H1 (cell line): ENCODE results near the gene SEMA5B. TPM values are rescaled to one million over a fixed set of nuclear protein-coding genes. Genes with fewer than 3 reads are reported as not detected.

ENCODE experiments used
- CTCF ChIA-PET: fragments of 300-600 bp; sonication (Branson Sonifier 250); formaldehyde crosslinking; loops from one replicate; lab custom pipeline; 2021; ENCODE audit not compliant: partially characterized antibody; lab: Charles Lee
- POLR2A ChIA-PET: fragments of 300-600 bp; sonication (Branson Sonifier 250); formaldehyde crosslinking; loops from one replicate; lab custom pipeline; 2021; ENCODE audit warnings: inconsistent platforms; ENCODE audit not compliant: partially characterized antibody; lab: Charles Lee
- DNase-seq, 2 experiments: peaks; one replicate each; pipeline versions ENCODE4 v3.0.0 to v3.0.0-alpha.2; 2010 to 2022; ENCODE audit warnings: low spot score in 2 of 2, low read depth in 1 of 2, mixed read lengths in 1 of 2
- FAIRE-seq: peaks from 2 replicates; lab custom pipeline; 2011; peaks lifted over from hg19 to GRCh38; lab: Jason Lieb, UNC
- H2AFZ ChIP-seq: 2 replicates; pipeline ENCODE4 v1.8.1; 2012; ENCODE audit warnings: low read length, inconsistent platforms
- H2AK5ac ChIP-seq: 2 replicates; pipeline ENCODE4 v1.6.1; 2013; ENCODE audit warnings: low read depth, low read length
- H2BK120ac ChIP-seq: replicated peaks from 2 replicates; pipeline ENCODE3; 2013; ENCODE audit warnings: low read depth, low read length, inconsistent platforms
- H2BK12ac ChIP-seq: 2 replicates; pipeline ENCODE4 v1.6.1; 2013; ENCODE audit warnings: low read depth, low read length
- H2BK15ac ChIP-seq: 2 replicates; pipeline ENCODE4 v1.6.1; 2013; ENCODE audit warnings: low read length
- H2BK20ac ChIP-seq: 2 replicates; pipeline ENCODE4 v1.6.1; 2013; ENCODE audit warnings: low read length
- H2BK5ac ChIP-seq: 2 replicates; pipeline ENCODE4 v1.6.1; 2013; ENCODE audit warnings: low read depth, low read length
- H3K14ac ChIP-seq: 2 replicates; pipeline ENCODE4 v1.6.1; 2013; ENCODE audit warnings: inconsistent platforms; ENCODE audit not compliant: insufficient read length
- H3K18ac ChIP-seq: 2 replicates; pipeline ENCODE4 v1.6.1; 2013; ENCODE audit warnings: low read length; ENCODE audit errors: extremely low read depth
- H3K23ac ChIP-seq: 2 replicates; pipeline ENCODE4 v1.6.1; 2013; ENCODE audit warnings: inconsistent platforms; ENCODE audit not compliant: insufficient read length
- H3K23me2 ChIP-seq: 2 replicates; pipeline ENCODE4 v1.6.1; 2013; ENCODE audit warnings: low read depth, low read length
- H3K27ac ChIP-seq: 2 replicates; pipeline ENCODE4 v1.6.1; 2011; ENCODE audit warnings: low read depth, low read length, inconsistent platforms
- H3K27me3 ChIP-seq, 4 experiments: replicated peaks in 1 of 4; 1 replicate in 1 of 4; 2 replicates in 3 of 4; pipeline versions ENCODE4 v1.6.1 to v1.8.1; 2011 to 2013; ENCODE audit warnings: low read length in 3 of 4, mild to moderate bottlenecking in 3 of 4, inconsistent platforms in 2 of 4, mixed read lengths in 2 of 4, moderate library complexity in 1 of 4; ENCODE audit not compliant: control insufficient read depth in 3 of 4, insufficient read depth in 3 of 4; ENCODE audit errors: extremely low read depth in 1 of 4
- H3K36me3 ChIP-seq, 4 experiments: 2 replicates each; pipeline versions ENCODE4 v1.6.1 to v1.8.1; 2011 to 2013; ENCODE audit warnings: mild to moderate bottlenecking in 4 of 4, low read length in 3 of 4, moderate library complexity in 2 of 4, control low read depth in 1 of 4, inconsistent platforms in 1 of 4; ENCODE audit not compliant: insufficient read depth in 4 of 4, control insufficient read depth in 2 of 4
- H3K4ac ChIP-seq: replicated peaks from 2 replicates; pipeline ENCODE3; 2013; ENCODE audit warnings: low read length, low read depth, mixed read lengths, inconsistent platforms; ENCODE audit not compliant: insufficient read length
- H3K4me1 ChIP-seq, 4 experiments: replicated peaks in 1 of 4; 1 replicate in 1 of 4; 2 replicates in 3 of 4; pipeline versions ENCODE4 v1.6.1 to v1.8.1; 2011 to 2013; ENCODE audit warnings: low read length in 3 of 4, inconsistent platforms in 2 of 4, mixed read lengths in 1 of 4; ENCODE audit not compliant: insufficient read depth in 4 of 4, control insufficient read depth in 3 of 4
- H3K4me2 ChIP-seq, 2 experiments: 2 replicates each; pipeline versions ENCODE4 v1.6.1 to v1.8.1; 2011 to 2013; ENCODE audit warnings: low read depth in 2 of 2, low read length in 2 of 2, control low read depth in 1 of 2, inconsistent platforms in 1 of 2, mild to moderate bottlenecking in 1 of 2; ENCODE audit not compliant: insufficient read depth in 1 of 2
- H3K4me3 ChIP-seq, 4 experiments: fragments of 200-600, 300-600 bp in 1 of 4; sonication (generic), shearing (Covaris generic), sonication (Bioruptor Twin) in 1 of 4; 2 replicates each; pipeline versions ENCODE4 v1.5.1 to v1.8.1; 2011 to 2016; ENCODE audit warnings: low read length in 4 of 4, low read depth in 3 of 4, control low read depth in 2 of 4, inconsistent platforms in 2 of 4, mild to moderate bottlenecking in 2 of 4, mixed read lengths in 1 of 4, moderate library complexity in 1 of 4; ENCODE audit not compliant: insufficient read depth in 2 of 4; ENCODE audit errors: extremely low read depth in 1 of 4
- H3K56ac ChIP-seq: replicated peaks from 2 replicates; pipeline ENCODE3; 2013; ENCODE audit warnings: low read depth, mild to moderate bottlenecking, mixed read lengths, low read length, inconsistent platforms; ENCODE audit not compliant: insufficient read length
- H3K79me1 ChIP-seq: 2 replicates; pipeline ENCODE4 v1.6.1; 2013; ENCODE audit warnings: low read depth, low read length, control low read depth
- H3K79me2 ChIP-seq, 2 experiments: 2 replicates each; pipeline versions ENCODE4 v1.6.1 to v1.8.1; 2012 to 2013; ENCODE audit warnings: low read length in 2 of 2, mild to moderate bottlenecking in 2 of 2, inconsistent platforms in 1 of 2; ENCODE audit not compliant: insufficient read depth in 2 of 2, control insufficient read depth in 1 of 2
- H3K9ac ChIP-seq, 4 experiments: replicated peaks in 1 of 4; 1 replicate in 1 of 4; 2 replicates in 3 of 4; pipeline versions ENCODE4 v1.6.1 to v1.8.1; 2011 to 2013; ENCODE audit warnings: low read depth in 3 of 4, low read length in 3 of 4, control low read depth in 2 of 4, mild to moderate bottlenecking in 2 of 4, moderate library complexity in 2 of 4, inconsistent platforms in 1 of 4; ENCODE audit errors: extremely low read depth in 1 of 4
- H3K9me3 ChIP-seq, 2 experiments: 2 replicates each; pipeline versions ENCODE4 v1.6.1 to v1.8.1; 2012 to 2013; ENCODE audit warnings: mild to moderate bottlenecking in 2 of 2, moderate library complexity in 2 of 2, control low read depth in 1 of 2, inconsistent platforms in 1 of 2, low read depth in 1 of 2, low read length in 1 of 2, mixed read lengths in 1 of 2; ENCODE audit not compliant: insufficient read depth in 2 of 2
- H4K20me1 ChIP-seq, 2 experiments: replicated peaks in 1 of 2; 2 replicates each; pipeline versions ENCODE3 to v1.8.1; 2011 to 2013; ENCODE audit warnings: inconsistent platforms in 2 of 2, low read length in 2 of 2, mild to moderate bottlenecking in 1 of 2; ENCODE audit not compliant: insufficient read depth in 2 of 2, control insufficient read depth in 1 of 2
- H4K5ac ChIP-seq: 2 replicates; pipeline ENCODE4 v1.6.1; 2013; ENCODE audit warnings: low read length, low read depth, mixed read lengths, inconsistent platforms; ENCODE audit not compliant: insufficient read length
- H4K8ac ChIP-seq: 2 replicates; pipeline ENCODE4 v1.8.0; 2013; ENCODE audit warnings: mild to moderate bottlenecking, moderate library complexity, low read length, inconsistent platforms; ENCODE audit not compliant: insufficient read depth; ENCODE audit errors: extremely low read depth
- H4K91ac ChIP-seq: replicated peaks from 2 replicates; pipeline ENCODE3; 2013; ENCODE audit warnings: low read length, mixed read lengths, inconsistent platforms; ENCODE audit not compliant: insufficient read length
- CHD1 ChIP-seq: IDR thresholded peaks from 2 replicates; pipeline ENCODE4 v1.6.1; 2012; ENCODE audit warnings: low read depth, low read length, improper control_type of control experiment
- CHD2 ChIP-seq: IDR thresholded peaks from 2 replicates; pipeline ENCODE4 v1.6.1; 2012; ENCODE audit warnings: low read length, improper control_type of control experiment
- CREB1 ChIP-seq: IDR thresholded peaks from 2 replicates; pipeline ENCODE4 v1.6.1; 2012; ENCODE audit warnings: inconsistent platforms
- EGR1 ChIP-seq: IDR thresholded peaks from 2 replicates; pipeline ENCODE4 v1.6.1; 2011; ENCODE audit warnings: low read depth, low read length, borderline replicate concordance
- EP300 ChIP-seq, 2 experiments: IDR thresholded peaks; 1 replicate in 1 of 2; 2 replicates in 1 of 2; pipeline ENCODE4 v1.6.1; 2011 to 2012; ENCODE audit warnings: low read depth in 2 of 2, low read length in 2 of 2, mild to moderate bottlenecking in 2 of 2, borderline replicate concordance in 1 of 2, inconsistent platforms in 1 of 2, moderate library complexity in 1 of 2
- FOSL1 ChIP-seq: IDR thresholded peaks from 2 replicates; pipeline ENCODE4 v1.6.1; 2011; ENCODE audit warnings: mild to moderate bottlenecking, low read depth, low read length, moderate library complexity; ENCODE audit not compliant: insufficient read depth
- GABPA ChIP-seq: IDR thresholded peaks from 2 replicates; pipeline ENCODE4 v1.6.1; 2011; ENCODE audit warnings: mild to moderate bottlenecking, low read length, moderate library complexity, borderline replicate concordance; ENCODE audit not compliant: insufficient read depth
- MAFK ChIP-seq: IDR thresholded peaks from 2 replicates; pipeline ENCODE4 v1.6.1; 2012; ENCODE audit warnings: low read depth, mild to moderate bottlenecking, improper control_type of control experiment, low read length
- NANOG ChIP-seq: IDR thresholded peaks from 2 replicates; pipeline ENCODE4 v1.6.1; 2011; ENCODE audit warnings: low read length, low read depth, mild to moderate bottlenecking, inconsistent platforms; ENCODE audit not compliant: insufficient read depth, poor library complexity, severe bottlenecking
- SIRT6 ChIP-seq: IDR thresholded peaks from one replicate; pipeline ENCODE4 v1.7.1; 2012; ENCODE audit warnings: low read length, inconsistent platforms
- SP1 ChIP-seq: IDR thresholded peaks from 2 replicates; pipeline ENCODE4 v1.6.1; 2011; ENCODE audit warnings: low read depth, low read length
- TBP ChIP-seq: IDR thresholded peaks from 2 replicates; pipeline ENCODE4 v1.6.1; 2011; ENCODE audit warnings: low read depth, low read length, improper control_type of control experiment
- WGBS, 2 experiments: shearing (Covaris generic) in 1 of 2; methylation state at CpG; one replicate each; pipeline versions ENCODE4 v1.1.6 to v1.1.7; 2013 to 2015; ENCODE audit warnings: low lambda C conversion rate in 2 of 2, mixed read lengths in 2 of 2, inconsistent platforms in 1 of 2, low coverage in 1 of 2, missing lambda C conversion rate in 1 of 2; ENCODE audit not compliant: insufficient replicate concordance in 2 of 2, insufficient coverage in 1 of 2, insufficient read length in 1 of 2; ENCODE audit errors: extremely low coverage in 1 of 2, missing lambda C conversion rate in 1 of 2; 5-methylcytosine and 5-hydroxymethylcytosine counted together
- polyA plus RNA-seq, 7 experiments: library from polyadenylated mRNA; depleted of rRNA in 3 of 7; stranded (reverse) in 5 of 7; unstranded in 2 of 7; fragments of >200 nt in 5 of 7; fragments of 200-250 nt in 2 of 7; gene quantifications; 1 replicate in 5 of 7; 2 replicates in 1 of 7; 4 replicates in 1 of 7; pipeline versions ENCODE4 v1.2.1 to v1.2.3, GENCODE V29; 2011 to 2013; ENCODE audit warnings: missing spikeins in 2 of 7, mixed read lengths in 2 of 7
- total RNA-seq: library from RNA; stranded (reverse); fragmentation: NEBNext Ultra II Directional; extraction: Animal tissue kit (Norgen Biotek cat#: 25700); gene quantifications from 2 replicates; pipeline ENCODE4 v1.2.1, GENCODE V29; 2021
- TF ChIP-seq, protein P1 (sequence below): IDR thresholded peaks from 2 replicates; pipeline ENCODE4 v1.6.1; 2012; ENCODE audit warnings: inconsistent platforms
- TF ChIP-seq, protein P2 (sequence below): IDR thresholded peaks from 2 replicates; pipeline ENCODE4 v1.6.1; 2012; ENCODE audit warnings: inconsistent platforms

The SEMA5B gene
- total and polyA plus RNA-seq, 2 of the 8 experiments (the other 6 are each of a cell fraction or from before 2014, with no cell fraction given), result 13.1 to 22.4 TPM

DNA sequence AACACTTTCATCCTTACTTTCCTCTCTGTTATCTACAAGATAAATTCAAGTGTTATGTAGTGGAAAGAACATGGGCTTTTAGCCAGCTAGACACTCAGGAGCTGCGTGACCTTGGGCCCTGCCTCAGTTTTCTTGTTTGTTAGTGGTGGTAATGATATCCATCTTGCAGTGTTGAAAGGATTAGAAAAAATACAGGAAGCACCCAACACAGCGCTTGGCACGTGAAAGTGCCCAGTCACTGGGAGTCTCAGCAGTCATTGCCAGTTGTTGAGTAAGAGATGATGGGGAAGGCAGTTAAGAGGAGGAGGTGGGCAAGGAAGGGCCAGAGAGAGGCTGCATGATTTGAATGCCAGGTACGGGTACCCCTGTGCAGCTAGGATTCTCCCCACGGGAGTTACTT, 44.6 kb upstream of the SEMA5B start:
- no peak overlapping the region for H2BK120ac ChIP-seq
- H3K9me3 ChIP-seq, result no peaks in the 10 kb centered on the region
- no peak overlapping the region for H3K56ac ChIP-seq
- H2BK15ac ChIP-seq, result no peak overlapping the region
- H3K4ac ChIP-seq, result no peak overlapping the region
- no peak overlapping the region for H4K91ac ChIP-seq
- WGBS, 2 experiments, result 93% methylated on average over 5 of the region's 5 CpGs; no CpG with 5 or more reads in 1 of the 2 experiments
- H3K4me3 ChIP-seq, result no peak overlapping the region
- no peak overlapping the region for H4K8ac ChIP-seq
- peaks cover 19 to 92% of the 10 kb centered on the region in 2 experiments for H3K79me2 ChIP-seq
- H3K4me2 ChIP-seq, result no peak overlapping the region
- no peak overlapping the region for H3K18ac ChIP-seq
- H3K9ac ChIP-seq, result no peak overlapping the region
- no peak overlapping the region for H3K23ac ChIP-seq
- no peak for FAIRE-seq
- no peak overlapping the region for H2BK5ac ChIP-seq
- POLR2A ChIA-PET, result interaction anchor here (1.6 kb wide), 1 partner anchor 14 kb away, joined by 4 read pairs; no protein-coding TSS in a partner anchor
- H4K5ac ChIP-seq, result no peak overlapping the region
- peaks cover 18% of the 10 kb centered on the region for H3K23me2 ChIP-seq
- no peak overlapping the region for H3K14ac ChIP-seq
- H4K20me1 ChIP-seq, result peaks cover 17 to 25% of the 10 kb centered on the region in 2 experiments
- H3K36me3 ChIP-seq, result no peaks in the 10 kb centered on the region
- no peak overlapping the region for H2AFZ ChIP-seq
- no peak overlapping the region for H2BK20ac ChIP-seq
- H3K79me1 ChIP-seq, result peaks cover 24% of the 10 kb centered on the region
- no peak overlapping the region for H2AK5ac ChIP-seq
- CTCF ChIA-PET, result interaction anchor here (1.1 to 2.8 kb wide), 9 partner anchors 10 to 130 kb away, joined by 4 to 17 read pairs (median 6); no protein-coding TSS in a partner anchor
- H3K4me1 ChIP-seq, result peaks cover 7 to 17% (median 13%) of the 10 kb centered on the region in 4 experiments
- no peak overlapping the region for H2BK12ac ChIP-seq
- no peak overlapping the region for H3K27ac ChIP-seq
- peaks cover 0 to 2% (median 0%) of the 10 kb centered on the region in 4 experiments; a peak in 1 of 7 replicates for H3K27me3 ChIP-seq
- no peak for DNase-seq
- TF ChIP-seq CHD2 (no peak), CREB1 (no peak), FOSL1 (no peak), CHD1 (no peak), EP300 (IDR thresholded peaks at IDR 0.05; ENCODE audit: borderline replicate concordance in 1 of 2, low read depth in 2 of 2, low read length in 2 of 2) (no peak), EGR1 (no peak), TBP (no peak), SIRT6 (no peak), NANOG (no peak), GABPA (no peak), MAFK (no peak), SP1 (no peak)
- TF ChIP-seq, protein P1, sequence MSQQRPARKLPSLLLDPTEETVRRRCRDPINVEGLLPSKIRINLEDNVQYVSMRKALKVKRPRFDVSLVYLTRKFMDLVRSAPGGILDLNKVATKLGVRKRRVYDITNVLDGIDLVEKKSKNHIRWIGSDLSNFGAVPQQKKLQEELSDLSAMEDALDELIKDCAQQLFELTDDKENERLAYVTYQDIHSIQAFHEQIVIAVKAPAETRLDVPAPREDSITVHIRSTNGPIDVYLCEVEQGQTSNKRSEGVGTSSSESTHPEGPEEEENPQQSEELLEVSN, result no peak
- TF ChIP-seq, protein P2, sequence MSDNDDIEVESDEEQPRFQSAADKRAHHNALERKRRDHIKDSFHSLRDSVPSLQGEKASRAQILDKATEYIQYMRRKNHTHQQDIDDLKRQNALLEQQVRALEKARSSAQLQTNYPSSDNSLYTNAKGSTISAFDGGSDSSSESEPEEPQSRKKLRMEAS, result no peak
